Loucy (cell line): ENCODE results near the gene TMEM127.

Experiments
- H2AFZ ChIP-seq: fragments of 200-600 bp; sonication (generic); 2 replicates; pipeline ENCODE4 v1.6.0; 2016; ENCODE audit warnings: antibody characterized with exemption, mild to moderate bottlenecking, low read length, moderate library complexity
- H3F3A ChIP-seq: fragments of 200-600 bp; 2 replicates; pipeline ENCODE4 v1.6.0; 2016; ENCODE audit warnings: antibody characterized with exemption, low read depth, mild to moderate bottlenecking
- H3K27me3 ChIP-seq: fragments of 200-600 bp; sonication (generic); 2 replicates; pipeline ENCODE4 v1.6.1; 2014; ENCODE audit warnings: low read length, mild to moderate bottlenecking; ENCODE audit not compliant: insufficient read depth, poor library complexity, severe bottlenecking
- H3K36me3 ChIP-seq: fragments of 200-600 bp; sonication (generic); 2 replicates; pipeline ENCODE4 v1.6.1; 2016; ENCODE audit warnings: low read length; ENCODE audit not compliant: insufficient read depth
- H3K4me1 ChIP-seq: fragments of 200-600 bp; sonication (generic); 2 replicates; pipeline ENCODE4 v1.5.1; 2014; ENCODE audit warnings: low read length, mild to moderate bottlenecking; ENCODE audit not compliant: insufficient read depth, poor library complexity, severe bottlenecking
- H3K4me2 ChIP-seq: fragments of 200-600 bp; sonication (generic); 2 replicates; pipeline ENCODE4 v1.6.0; 2014; ENCODE audit warnings: antibody characterized with exemption, low read length, low read depth, mild to moderate bottlenecking; ENCODE audit not compliant: poor library complexity, severe bottlenecking
- H3K4me3 ChIP-seq: fragments of 200-600 bp; sonication (generic); 2 replicates; pipeline ENCODE4 v1.5.1; 2014; ENCODE audit warnings: low read length, mild to moderate bottlenecking, mixed read lengths; ENCODE audit not compliant: poor library complexity, severe bottlenecking
- H3K79me2 ChIP-seq: fragments of 200-600 bp; sonication (generic); 2 replicates; pipeline ENCODE4 v1.6.1; 2014; ENCODE audit warnings: low read length; ENCODE audit not compliant: insufficient read depth
- H3K9ac ChIP-seq: fragments of 200-600 bp; sonication (generic); 2 replicates; pipeline ENCODE4 v1.6.0; 2014; ENCODE audit warnings: mild to moderate bottlenecking, low read depth, low read length, moderate library complexity; ENCODE audit not compliant: poor library complexity, severe bottlenecking
- H3K9me2 ChIP-seq: fragments of 200-600 bp; sonication (generic); replicated peaks from 2 replicates; pipeline ENCODE4 v1.6.1; 2016; ENCODE audit warnings: low read depth, low read length, mixed read lengths
- H3K9me3 ChIP-seq: fragments of 200-600 bp; sonication (generic); 2 replicates; pipeline ENCODE4 v1.6.1; 2014; ENCODE audit warnings: mild to moderate bottlenecking, antibody characterized with exemption, low read length, low read depth; ENCODE audit not compliant: insufficient read depth
- H4K20me1 ChIP-seq: fragments of 200-600 bp; sonication (generic); 2 replicates; pipeline ENCODE4 v1.6.0; 2014; ENCODE audit warnings: antibody characterized with exemption, low read length, mild to moderate bottlenecking; ENCODE audit not compliant: insufficient read depth, poor library complexity, severe bottlenecking
- EZH2phosphoT487 ChIP-seq: fragments of 200-600 bp; IDR thresholded peaks from 2 replicates; pipeline ENCODE4 v1.6.1; 2018; ENCODE audit warnings: antibody characterized with exemption, mild to moderate bottlenecking, moderate library complexity, borderline replicate concordance
- TF ChIP-seq, protein P1 (sequence below): fragments of 200-600 bp; sonication (generic); conservative IDR thresholded peaks from 2 replicates; pipeline ENCODE4 v1.5.1; 2014; ENCODE audit warnings: mild to moderate bottlenecking, antibody characterized with exemption, low read length

TMEM127 gene

DNA sequence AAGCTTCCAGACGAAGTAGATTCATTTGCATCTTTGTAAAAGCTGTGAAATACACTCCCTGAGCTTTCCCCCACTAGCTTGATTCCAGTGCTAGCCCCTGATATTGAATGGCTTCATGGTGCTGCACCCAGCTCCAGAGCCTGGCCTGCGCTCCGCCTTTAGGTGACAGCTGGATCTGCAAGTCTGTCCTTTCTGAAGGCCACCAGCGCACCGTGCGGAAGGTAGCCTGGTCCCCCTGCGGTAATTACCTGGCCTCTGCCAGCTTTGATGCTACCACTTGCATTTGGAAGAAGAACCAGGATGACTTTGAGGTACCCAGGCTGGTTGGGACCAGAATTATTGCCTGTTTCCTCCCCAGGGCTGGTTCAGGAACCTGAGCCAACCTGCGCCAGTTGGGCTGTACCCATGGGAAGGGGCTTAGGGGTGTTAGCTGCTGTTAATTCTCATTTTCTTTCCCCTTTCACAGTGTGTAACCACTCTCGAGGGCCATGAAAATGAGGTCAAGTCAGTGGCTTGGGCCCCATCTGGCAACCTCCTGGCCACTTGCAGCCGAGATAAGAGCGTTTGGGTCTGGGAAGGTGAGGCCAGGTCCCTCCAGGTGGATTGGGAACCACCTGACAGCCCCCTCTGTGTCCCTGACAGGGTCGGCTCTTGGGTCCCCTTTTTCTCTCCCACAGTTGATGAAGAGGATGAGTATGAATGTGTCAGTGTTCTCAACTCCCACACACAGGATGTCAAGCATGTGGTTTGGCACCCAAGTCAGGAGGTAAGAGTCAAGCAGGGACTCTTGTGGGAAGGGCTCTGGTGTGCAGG is 1.6 kb upstream of the TMEM127 start:
- no peak for TF ChIP-seq EZH2phosphoT487
- TF ChIP-seq, protein P1, sequence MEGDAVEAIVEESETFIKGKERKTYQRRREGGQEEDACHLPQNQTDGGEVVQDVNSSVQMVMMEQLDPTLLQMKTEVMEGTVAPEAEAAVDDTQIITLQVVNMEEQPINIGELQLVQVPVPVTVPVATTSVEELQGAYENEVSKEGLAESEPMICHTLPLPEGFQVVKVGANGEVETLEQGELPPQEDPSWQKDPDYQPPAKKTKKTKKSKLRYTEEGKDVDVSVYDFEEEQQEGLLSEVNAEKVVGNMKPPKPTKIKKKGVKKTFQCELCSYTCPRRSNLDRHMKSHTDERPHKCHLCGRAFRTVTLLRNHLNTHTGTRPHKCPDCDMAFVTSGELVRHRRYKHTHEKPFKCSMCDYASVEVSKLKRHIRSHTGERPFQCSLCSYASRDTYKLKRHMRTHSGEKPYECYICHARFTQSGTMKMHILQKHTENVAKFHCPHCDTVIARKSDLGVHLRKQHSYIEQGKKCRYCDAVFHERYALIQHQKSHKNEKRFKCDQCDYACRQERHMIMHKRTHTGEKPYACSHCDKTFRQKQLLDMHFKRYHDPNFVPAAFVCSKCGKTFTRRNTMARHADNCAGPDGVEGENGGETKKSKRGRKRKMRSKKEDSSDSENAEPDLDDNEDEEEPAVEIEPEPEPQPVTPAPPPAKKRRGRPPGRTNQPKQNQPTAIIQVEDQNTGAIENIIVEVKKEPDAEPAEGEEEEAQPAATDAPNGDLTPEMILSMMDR: peak; percentile 66
- no peaks in the 10 kb centered on the region for H3F3A ChIP-seq
- H3K79me2 ChIP-seq: peaks cover 62% of the 10 kb centered on the region
- H3K9ac ChIP-seq: peak overlapping the region; percentile 89
- peaks cover 24% of the 10 kb centered on the region for H3K4me1 ChIP-seq
- H3K9me2 ChIP-seq: no peaks in the 10 kb centered on the region
- H3K9me3 ChIP-seq: no peaks in the 10 kb centered on the region
- H2AFZ ChIP-seq: no peak overlapping the region
- H3K27me3 ChIP-seq: no peaks in the 10 kb centered on the region
- peak overlapping the region; percentile 94 for H3K4me3 ChIP-seq
- peaks cover 24% of the 10 kb centered on the region; the same call in 1 of the 2 replicates for H3K36me3 ChIP-seq
- peak overlapping the region; percentile 84 for H3K4me2 ChIP-seq
- peaks cover 54% of the 10 kb centered on the region for H4K20me1 ChIP-seq

DNA sequence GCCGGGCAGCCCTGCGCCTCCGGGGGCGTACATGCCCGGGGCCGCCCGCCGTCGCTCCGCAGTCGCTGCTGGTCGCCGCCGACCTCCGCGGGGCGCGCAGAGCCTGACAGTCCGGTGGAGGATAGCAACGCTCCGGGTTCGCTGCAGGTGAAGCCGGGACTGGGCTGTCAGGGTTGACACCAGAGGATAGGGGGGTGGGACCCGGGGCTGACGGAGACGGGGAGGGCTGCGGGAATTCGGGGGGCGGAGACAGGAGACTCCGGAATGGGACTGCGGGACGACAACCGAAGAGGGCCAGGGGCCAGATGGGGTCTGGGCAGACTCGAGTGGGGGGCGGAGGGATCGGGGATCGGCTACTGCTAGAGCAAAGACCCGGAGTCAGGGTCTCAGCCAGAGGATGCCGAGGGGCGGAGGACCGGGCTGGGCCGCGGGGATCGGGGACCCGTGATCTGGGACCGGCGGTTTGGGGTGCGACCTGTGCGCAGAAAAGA is 403 bp downstream of the TMEM127 start:
- Histone ChIP-seq H3K4me1 (peaks cover 37% of the 10 kb centered on the region), H3K27me3 (no peaks in the 10 kb centered on the region), H4K20me1 (peaks cover 57% of the 10 kb centered on the region), H3K4me3 (peak overlapping the region; percentile 94), H3K4me2 (peak overlapping the region; percentile 80), H3F3A (no peaks in the 10 kb centered on the region), H3K9me3 (no peaks in the 10 kb centered on the region), H3K36me3 (peaks cover 12% of the 10 kb centered on the region; the same call in 1 of the 2 replicates), H3K9me2 (no peaks in the 10 kb centered on the region), H3K9ac (peak overlapping the region; percentile 92), H3K79me2 (peaks cover 80% of the 10 kb centered on the region), H2AFZ (peak overlapping the region; percentile 93)
- TF ChIP-seq, protein P1: no peak
- TF ChIP-seq EZH2phosphoT487: no peak

DNA sequence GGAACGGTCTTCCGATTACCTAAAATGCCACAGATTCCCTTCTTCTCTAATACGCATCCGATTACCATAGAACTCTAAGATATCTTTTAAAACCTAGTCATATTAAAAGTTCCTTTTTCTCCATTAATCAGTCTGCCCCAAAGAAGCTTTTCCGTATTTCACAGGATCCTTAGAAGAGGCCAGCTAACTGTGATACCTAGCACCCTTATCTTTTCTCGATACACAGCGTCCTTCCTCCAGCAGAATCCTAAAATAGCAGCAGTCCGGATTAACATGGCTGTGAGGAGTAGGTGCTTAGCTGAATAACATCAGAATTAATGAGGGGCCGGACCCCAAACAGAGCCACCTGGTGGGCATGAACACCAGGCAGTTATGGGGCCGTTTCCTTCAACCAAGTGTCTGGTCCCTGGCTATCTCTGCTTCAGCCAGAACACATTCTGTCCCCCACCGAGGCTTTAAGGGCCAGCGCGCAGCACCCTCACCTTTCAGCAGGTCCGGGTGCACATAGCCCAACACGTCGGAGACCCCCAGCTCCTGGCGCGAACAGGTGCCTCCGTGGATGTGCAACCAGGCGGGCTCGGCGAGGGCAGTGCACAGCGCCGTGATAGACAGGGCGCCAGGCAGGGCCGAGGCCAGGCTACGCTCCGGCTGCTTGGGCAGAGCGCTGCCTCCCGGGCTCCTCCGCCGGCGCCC is 995 bp downstream of the TMEM127 start:
- Histone ChIP-seq H3K79me2 (peaks cover 86% of the 10 kb centered on the region), H3K4me2 (peak overlapping the region; percentile 80), H4K20me1 (peaks cover 57% of the 10 kb centered on the region), H2AFZ (no peak overlapping the region), H3K36me3 (peaks cover 12% of the 10 kb centered on the region; the same call in 1 of the 2 replicates), H3F3A (no peaks in the 10 kb centered on the region), H3K9me2 (no peaks in the 10 kb centered on the region), H3K4me1 (peaks cover 43% of the 10 kb centered on the region), H3K9me3 (no peaks in the 10 kb centered on the region), H3K9ac (peak overlapping the region; percentile 92), H3K4me3 (peak overlapping the region; percentile 94), H3K27me3 (no peaks in the 10 kb centered on the region)
- TF ChIP-seq, protein P1: peak; percentile 71
- no peak for TF ChIP-seq EZH2phosphoT487
